Forelimb muscle (tissue), 1 donor: Measurements from ENCODE around the gene MYPOP. TPM values are rescaled to one million over a fixed set of nuclear protein-coding genes. Genes with fewer than 3 reads are reported as not detected.
"Not testable (repeated sequence)": the region's sequence is repeated elsewhere in the genome, so short reads cannot be mapped to it uniquely, and the experiment has no call there.

Experiments
- DNase-seq: peaks from one replicate; pipeline ENCODE4 v3.0.0-alpha.2; 2013; ENCODE audit warnings: low read depth
- polyA plus RNA-seq: library from polyadenylated mRNA; unstranded; fragments of 120-200 nt; gene quantifications from one replicate; pipeline ENCODE4 v1.2.1, GENCODE V29; 2013; ENCODE audit not compliant: insufficient read length

MYPOP gene
- polyA plus RNA-seq, 1 donor = 4.9 TPM

- no peak for DNase-seq
These were observed 18.3 kb downstream of the MYPOP start for GRCh38 chr19:45883881-45884681.

GRCh38 chr19:45883586-45883880, 18.9 kb downstream of the MYPOP start:
- DNase-seq = no peak

- DNase-seq = no peak
These were observed 19.5 kb downstream of the MYPOP start for GRCh38 chr19:45882652-45883585.

GRCh38 chr19:45881909-45882528, 20.4 kb downstream of the MYPOP start:
- DNase-seq = no peak

- no peak for DNase-seq
These were observed 21.1 kb downstream of the MYPOP start for GRCh38 chr19:45881082-45881908.

GRCh38 chr19:45879971-45880370, 22.4 kb downstream of the MYPOP start:
- DNase-seq = no peak

GRCh38 chr19:45879055-45879454, 23.4 kb downstream of the MYPOP start:
- DNase-seq = no peak

GRCh38 chr19:45878043-45878794, 24.2 kb downstream of the MYPOP start:
- no peak for DNase-seq

GRCh38 chr19:45876411-45877197, 25.8 kb downstream of the MYPOP start:
- no peak for DNase-seq

- DNase-seq = no peak
These were observed 26.3 kb downstream of the MYPOP start for GRCh38 chr19:45876161-45876410.

GRCh38 chr19:45874620-45874966, 27.8 kb downstream of the MYPOP start:
- DNase-seq = no peak

GRCh38 chr19:45873219-45873772, 29.1 kb downstream of the MYPOP start:
- no peak for DNase-seq

- DNase-seq = no peak
These were observed 30.1 kb downstream of the MYPOP start for GRCh38 chr19:45872095-45872919.

- no peak for DNase-seq
These were observed 31.6 kb downstream of the MYPOP start for GRCh38 chr19:45870798-45871197.

- DNase-seq = not testable (repeated sequence)
These were observed 35.2 kb downstream of the MYPOP start for GRCh38 chr19:45867241-45867640.

- DNase-seq = no peak
These were observed 35.8 kb downstream of the MYPOP start for GRCh38 chr19:45866400-45867176.

GRCh38 chr19:45865269-45865948, 37.0 kb downstream of the MYPOP start:
- DNase-seq = no peak

- DNase-seq = no peak
These were observed 37.8 kb downstream of the MYPOP start for GRCh38 chr19:45864629-45865082.
